HepG2 (cell line): ENCODE measurements around the gene SDHAF1. TPM values are rescaled to one million over a fixed set of nuclear protein-coding genes. Genes with fewer than 3 reads are reported as not detected.
A peak's percentile ranks its signal among the peaks of the same experiment; 100 is the strongest.

Experiments
- ARNTL ChIP-seq: sonication (generic); formaldehyde crosslinking; IDR thresholded peaks from 2 replicates; pipeline ENCODE4 v1.4.0; 2020; ENCODE audit warnings: mild to moderate bottlenecking, missing genetic modification reagents
- CREM ChIP-seq, 2 experiments: sonication (generic) in 1 of 2; formaldehyde crosslinking in 1 of 2; IDR thresholded peaks; 2 replicates each; pipeline versions ENCODE4 v1.4.0 to v1.6.1; 2016 to 2020; ENCODE audit warnings: antibody characterized with exemption in 1 of 2, mild to moderate bottlenecking in 1 of 2, missing genetic modification reagents in 1 of 2
- EP300 ChIP-seq, 3 experiments: sonication (generic) in 1 of 3; formaldehyde crosslinking in 1 of 3; IDR thresholded peaks; 2 replicates each; pipeline versions ENCODE4 v1.5.1 to v1.6.1; 2011 to 2020; ENCODE audit warnings: low read depth in 2 of 3, low read length in 2 of 3, borderline replicate concordance in 1 of 3, improper control_type of control experiment in 1 of 3, mild to moderate bottlenecking in 1 of 3, missing genetic modification reagents in 1 of 3, moderate library complexity in 1 of 3
- GATA4 ChIP-seq: sonication (generic); IDR thresholded peaks from 2 replicates; pipeline ENCODE4 v1.6.1; 2016; ENCODE audit warnings: antibody characterized with exemption, low read depth, borderline replicate concordance
- HNRNPK ChIP-seq: fragments of 200-400 bp; formaldehyde crosslinking; IDR thresholded peaks from 2 replicates; pipeline ENCODE4 v1.6.1; 2018; ENCODE audit warnings: low read length, low read depth, moderate library complexity, mild to moderate bottlenecking; ENCODE audit not compliant: poor library complexity, severe bottlenecking
- NR0B2 ChIP-seq: sonication (generic); formaldehyde crosslinking; IDR thresholded peaks from 2 replicates; pipeline ENCODE4 v1.4.0; 2020; ENCODE audit warnings: mild to moderate bottlenecking, missing genetic modification reagents
- ZNF354B ChIP-seq: sonication (generic); formaldehyde crosslinking; IDR thresholded peaks from 2 replicates; pipeline ENCODE4 v1.8.0; 2022; ENCODE audit warnings: mild to moderate bottlenecking, missing genetic modification reagents
- ZNF407 ChIP-seq: sonication (generic); formaldehyde crosslinking; IDR thresholded peaks from one replicate; pipeline ENCODE4 v1.5.1; 2020; ENCODE audit warnings: mild to moderate bottlenecking, missing genetic modification reagents; ENCODE audit errors: not compliant biosample characterization
- ZNF501 ChIP-seq: sonication (generic); formaldehyde crosslinking; IDR thresholded peaks from 2 replicates; pipeline ENCODE4 v1.5.1; 2020; ENCODE audit warnings: mild to moderate bottlenecking, moderate library complexity, missing genetic modification reagents
- ZNF619 ChIP-seq: sonication (generic); formaldehyde crosslinking; IDR thresholded peaks from 2 replicates; pipeline ENCODE4 v1.4.0; 2020; ENCODE audit warnings: mild to moderate bottlenecking, missing genetic modification reagents
- ZSCAN12 ChIP-seq: sonication (generic); formaldehyde crosslinking; IDR thresholded peaks from 2 replicates; pipeline ENCODE4 v1.9.0; 2021; ENCODE audit warnings: mild to moderate bottlenecking, missing genetic modification reagents
- ZXDC ChIP-seq: sonication (generic); formaldehyde crosslinking; IDR thresholded peaks from 2 replicates; pipeline ENCODE4 v1.5.0; 2020; ENCODE audit warnings: mild to moderate bottlenecking, missing genetic modification reagents
- polyA plus RNA-seq, 8 experiments: library from polyadenylated mRNA; depleted of rRNA in 3 of 8; stranded (reverse) in 7 of 8; unstranded in 1 of 8; fragments of >200 nt; fragmentation: Illumina TruSeq in 4 of 8; extraction: Trizol in 4 of 8; gene quantifications; 2 replicates each; pipeline versions ENCODE4 v1.2.1 to v1.2.3, GENCODE V29; 2011 to 2016; ENCODE audit warnings: low read depth in 4 of 8, missing spikeins in 1 of 8, mixed read lengths in 1 of 8; ENCODE audit not compliant: insufficient read depth in 1 of 8
- total RNA-seq, 5 experiments: library from RNA; depleted of rRNA; stranded (reverse); fragments of >200 nt; fragmentation: Illumina TruSeq; extraction: Trizol; gene quantifications; 2 replicates each; pipeline ENCODE4 v1.2.3, GENCODE V29; 2016; ENCODE audit warnings: low read depth in 1 of 5

SDHAF1 gene
- total and polyA plus RNA-seq, 2 of the 13 experiments (the other 11 are each of a cell fraction or from before 2014, with no cell fraction given), result 17.8 to 22.8 TPM

GRCh38 chr19:36014012-36014924 lies 19.3 kb downstream of the SDHAF1 start, which contains the start of gene ALKBH6 (continued):
- TF ChIP-seq NR0B2 (CRISPR knock-in tag), result no peak
- no peak for TF ChIP-seq ARNTL (CRISPR knock-in tag)
- no peak for TF ChIP-seq ZSCAN12 (CRISPR knock-in tag)
- TF ChIP-seq ZNF354B, result no peak
- peak; percentile 85 for TF ChIP-seq ZNF501
- no peak for TF ChIP-seq ZNF407 (CRISPR knock-in tag)
- no peak for TF ChIP-seq ZXDC
- TF ChIP-seq CREM (IDR thresholded peaks at IDR 0.05), result peak; percentile 77
- TF ChIP-seq CREM (CRISPR knock-in tag; IDR thresholded peaks at IDR 0.05), result no peak
- no peak for TF ChIP-seq EP300 (IDR thresholded peaks at IDR 0.05; ENCODE audit: low read depth in 2 of 2, low read length in 2 of 2)
- peak; percentile 18; the same call in 1 of the 2 replicates for TF ChIP-seq EP300 (CRISPR knock-in tag; IDR thresholded peaks at IDR 0.05; ENCODE audit: borderline replicate concordance)
- 0 out of 2 replicates have a peak, but pooled peaks have one; percentile 40 for TF ChIP-seq ZNF619 (CRISPR knock-in tag)
- TF ChIP-seq GATA4, result 0 out of 2 replicates have a peak, but pooled peaks have one; percentile 12
- TF ChIP-seq HNRNPK, result no peak
